ENCODE measurements around the gene NIPAL3.

Gene NIPAL3

DNA sequence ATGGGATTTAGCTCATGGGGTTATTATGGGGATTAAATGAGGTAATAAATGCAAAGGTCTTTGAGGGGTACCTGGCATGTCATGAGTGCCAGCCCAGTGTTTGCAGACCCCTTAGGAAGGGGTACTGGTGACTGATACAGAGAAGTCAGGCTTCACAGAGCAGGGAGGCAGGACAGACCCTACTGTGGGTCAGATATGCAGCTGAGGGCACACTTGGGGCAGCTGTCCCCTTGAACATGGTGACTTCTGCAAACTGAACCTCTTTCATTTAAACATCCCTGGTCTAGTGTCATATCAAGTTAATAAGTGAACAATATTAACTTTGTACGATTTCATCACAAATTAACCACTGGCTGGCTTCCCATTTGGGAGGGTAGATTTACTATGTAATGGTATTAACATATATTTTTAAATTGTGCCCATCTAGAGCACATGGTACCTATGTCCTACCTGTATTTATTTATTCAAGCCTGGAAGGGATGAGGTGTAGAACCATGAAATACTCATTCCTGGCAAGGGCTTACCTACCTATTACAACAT is 27.9 kb upstream of the NIPAL3 start:
- Histone ChIP-seq H2AFZ (ENCODE audit: insufficient read depth, low read length, poor library complexity) (no peak overlapping the region), H3K79me1 (ENCODE audit: low read length) (no peaks in the 10 kb centered on the region), H4K12ac (ENCODE audit: low read depth, low read length) (no peak overlapping the region), H3K27ac (ENCODE audit: low read depth, low read length) (no peak overlapping the region), H3K23ac (ENCODE audit: low read length) (no peak overlapping the region), H3K36me3 (ENCODE audit: control insufficient read depth in 1 of 2, insufficient read depth in 2 of 2, low read length in 2 of 2) (peaks cover 0 to 4% of the 10 kb centered on the region in 2 experiments), H2BK12ac (ENCODE audit: low read length) (no peak overlapping the region), H4K91ac (ENCODE audit: low read depth, low read length) (no peak overlapping the region), H3K4me3 (ENCODE audit: low read depth, low read length) (no peak overlapping the region), H2BK5ac (ENCODE audit: low read depth, low read length, poor library complexity) (no peak overlapping the region), H3K27me3 (ENCODE audit: insufficient read depth, low read length) (no peaks in the 10 kb centered on the region), H3K4me2 (ENCODE audit: low read length) (no peak overlapping the region), H3K9ac (ENCODE audit: low read length) (no peak overlapping the region), H3K14ac (ENCODE audit: low read length) (no peak overlapping the region), H3K18ac (ENCODE audit: low read length) (no peak overlapping the region), H2BK120ac (ENCODE audit: insufficient read depth, low read length, poor library complexity) (no peak overlapping the region), H3K79me2 (ENCODE audit: control insufficient read depth, insufficient read depth, low read length, poor library complexity) (no peaks in the 10 kb centered on the region), H4K8ac (ENCODE audit: low read depth, low read length) (no peak overlapping the region), H3K4ac (ENCODE audit: low read depth, low read length) (no peak overlapping the region), H3K4me1 (ENCODE audit: control insufficient read depth in 1 of 2, insufficient read depth in 2 of 2, low read length in 2 of 2) (no peaks in the 10 kb centered on the region), H2AK5ac (ENCODE audit: low read length) (no peak overlapping the region), H3K9me3 (ENCODE audit: insufficient read depth, low read depth, low read length) (peaks cover 3% of the 10 kb centered on the region)
- WGBS (ENCODE audit: extremely low coverage, insufficient coverage, insufficient read length): no CpG with 5 or more reads among the region's 1 CpG
- DNase-seq: no peak

DNA sequence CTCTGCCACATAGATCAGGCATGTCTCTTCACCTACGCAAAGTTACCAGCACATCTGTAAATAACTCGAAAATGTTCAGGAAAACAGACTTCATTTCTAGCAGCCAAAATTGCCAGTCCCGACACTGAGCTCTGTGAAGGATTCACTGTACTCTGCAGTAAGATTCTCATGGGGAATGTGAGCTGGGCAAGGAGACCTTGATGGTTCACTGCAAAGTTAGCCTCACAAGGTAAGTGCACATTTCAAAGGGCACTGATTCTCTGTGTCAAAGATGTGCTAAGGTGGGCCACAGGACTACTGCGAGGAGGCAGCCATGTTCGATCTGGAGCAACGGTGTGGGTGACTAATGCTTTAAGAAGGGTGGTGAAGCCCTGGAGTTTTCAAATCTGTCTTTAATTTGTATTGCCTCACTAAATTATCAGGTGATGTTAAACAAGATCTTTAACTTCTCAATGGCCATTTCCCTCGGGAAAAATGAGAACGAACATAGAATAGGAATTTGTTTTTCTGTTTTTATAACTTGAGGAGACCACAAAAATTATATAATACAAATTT is 27.2 kb upstream of the NIPAL3 start:
- Histone ChIP-seq H4K8ac (ENCODE audit: low read depth, low read length) (no peak overlapping the region), H4K91ac (ENCODE audit: low read depth, low read length) (no peak overlapping the region), H3K4me2 (ENCODE audit: low read length) (no peak overlapping the region), H3K9ac (ENCODE audit: low read length) (no peak overlapping the region), H3K9me3 (ENCODE audit: insufficient read depth, low read depth, low read length) (peaks cover 3% of the 10 kb centered on the region), H4K12ac (ENCODE audit: low read depth, low read length) (no peak overlapping the region), H3K27me3 (ENCODE audit: insufficient read depth, low read length) (no peaks in the 10 kb centered on the region), H3K14ac (ENCODE audit: low read length) (no peak overlapping the region), H3K4ac (ENCODE audit: low read depth, low read length) (no peak overlapping the region), H3K27ac (ENCODE audit: low read depth, low read length) (no peak overlapping the region), H2AFZ (ENCODE audit: insufficient read depth, low read length, poor library complexity) (no peak overlapping the region), H3K36me3 (ENCODE audit: control insufficient read depth in 1 of 2, insufficient read depth in 2 of 2, low read length in 2 of 2) (peaks cover 1 to 4% of the 10 kb centered on the region in 2 experiments), H2BK5ac (ENCODE audit: low read depth, low read length, poor library complexity) (no peak overlapping the region), H3K4me3 (ENCODE audit: low read depth, low read length) (no peak overlapping the region), H3K79me2 (ENCODE audit: control insufficient read depth, insufficient read depth, low read length, poor library complexity) (no peaks in the 10 kb centered on the region), H2AK5ac (ENCODE audit: low read length) (no peak overlapping the region), H2BK12ac (ENCODE audit: low read length) (no peak overlapping the region), H3K79me1 (ENCODE audit: low read length) (no peaks in the 10 kb centered on the region), H2BK120ac (ENCODE audit: insufficient read depth, low read length, poor library complexity) (no peak overlapping the region), H3K4me1 (ENCODE audit: control insufficient read depth in 1 of 2, insufficient read depth in 2 of 2, low read length in 2 of 2) (no peaks in the 10 kb centered on the region), H3K18ac (ENCODE audit: low read length) (no peak overlapping the region), H3K23ac (ENCODE audit: low read length) (peak overlapping the region; percentile 38)
- no CpG with 5 or more reads among the region's 8 CpGs for WGBS (ENCODE audit: extremely low coverage, insufficient coverage, insufficient read length)
- no peak for DNase-seq

DNA sequence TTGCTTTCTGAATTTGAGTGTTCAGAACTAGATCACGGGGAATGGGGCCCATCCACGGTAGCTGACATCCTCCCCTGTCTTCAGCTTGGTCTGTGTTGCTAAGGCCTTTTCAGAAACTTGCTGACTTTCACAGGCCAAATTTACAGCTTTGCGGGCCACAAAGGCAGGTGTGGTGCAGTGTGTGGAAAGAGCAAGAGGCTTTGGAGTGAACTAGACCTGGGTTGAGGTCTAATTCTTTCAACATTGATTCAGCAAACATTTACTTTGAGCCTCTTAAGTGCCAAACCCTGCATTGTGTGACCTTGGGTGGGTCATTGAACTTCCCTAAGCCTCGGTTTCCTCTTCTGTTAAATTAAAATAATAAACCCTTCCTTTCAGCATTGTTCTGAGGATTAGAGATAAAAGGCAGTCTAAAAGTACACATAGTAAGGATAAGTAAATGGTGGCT is 26.3 kb upstream of the NIPAL3 start:
- Histone ChIP-seq H3K23ac (ENCODE audit: low read length) (no peak overlapping the region), H2BK12ac (ENCODE audit: low read length) (no peak overlapping the region), H2AK5ac (ENCODE audit: low read length) (no peak overlapping the region), H3K9ac (ENCODE audit: low read length) (no peak overlapping the region), H3K4me3 (ENCODE audit: low read depth, low read length) (no peak overlapping the region), H3K79me2 (ENCODE audit: control insufficient read depth, insufficient read depth, low read length, poor library complexity) (no peaks in the 10 kb centered on the region), H3K36me3 (ENCODE audit: control insufficient read depth in 1 of 2, insufficient read depth in 2 of 2, low read length in 2 of 2) (peaks cover 1 to 4% of the 10 kb centered on the region in 2 experiments), H3K27ac (ENCODE audit: low read depth, low read length) (no peak overlapping the region), H2BK120ac (ENCODE audit: insufficient read depth, low read length, poor library complexity) (no peak overlapping the region), H3K9me3 (ENCODE audit: insufficient read depth, low read depth, low read length) (peaks cover 3% of the 10 kb centered on the region), H3K79me1 (ENCODE audit: low read length) (no peaks in the 10 kb centered on the region), H2BK5ac (ENCODE audit: low read depth, low read length, poor library complexity) (no peak overlapping the region), H3K27me3 (ENCODE audit: insufficient read depth, low read length) (no peaks in the 10 kb centered on the region), H2AFZ (ENCODE audit: insufficient read depth, low read length, poor library complexity) (no peak overlapping the region), H3K4me2 (ENCODE audit: low read length) (no peak overlapping the region), H3K14ac (ENCODE audit: low read length) (no peak overlapping the region), H3K4ac (ENCODE audit: low read depth, low read length) (no peak overlapping the region), H4K91ac (ENCODE audit: low read depth, low read length) (no peak overlapping the region), H3K4me1 (ENCODE audit: control insufficient read depth in 1 of 2, insufficient read depth in 2 of 2, low read length in 2 of 2) (no peaks in the 10 kb centered on the region), H4K8ac (ENCODE audit: low read depth, low read length) (no peak overlapping the region), H3K18ac (ENCODE audit: low read length) (no peak overlapping the region), H4K12ac (ENCODE audit: low read depth, low read length) (no peak overlapping the region)
- DNase-seq: no peak
- WGBS (ENCODE audit: extremely low coverage, insufficient coverage, insufficient read length): no CpG with 5 or more reads among the region's 4 CpGs

DNA sequence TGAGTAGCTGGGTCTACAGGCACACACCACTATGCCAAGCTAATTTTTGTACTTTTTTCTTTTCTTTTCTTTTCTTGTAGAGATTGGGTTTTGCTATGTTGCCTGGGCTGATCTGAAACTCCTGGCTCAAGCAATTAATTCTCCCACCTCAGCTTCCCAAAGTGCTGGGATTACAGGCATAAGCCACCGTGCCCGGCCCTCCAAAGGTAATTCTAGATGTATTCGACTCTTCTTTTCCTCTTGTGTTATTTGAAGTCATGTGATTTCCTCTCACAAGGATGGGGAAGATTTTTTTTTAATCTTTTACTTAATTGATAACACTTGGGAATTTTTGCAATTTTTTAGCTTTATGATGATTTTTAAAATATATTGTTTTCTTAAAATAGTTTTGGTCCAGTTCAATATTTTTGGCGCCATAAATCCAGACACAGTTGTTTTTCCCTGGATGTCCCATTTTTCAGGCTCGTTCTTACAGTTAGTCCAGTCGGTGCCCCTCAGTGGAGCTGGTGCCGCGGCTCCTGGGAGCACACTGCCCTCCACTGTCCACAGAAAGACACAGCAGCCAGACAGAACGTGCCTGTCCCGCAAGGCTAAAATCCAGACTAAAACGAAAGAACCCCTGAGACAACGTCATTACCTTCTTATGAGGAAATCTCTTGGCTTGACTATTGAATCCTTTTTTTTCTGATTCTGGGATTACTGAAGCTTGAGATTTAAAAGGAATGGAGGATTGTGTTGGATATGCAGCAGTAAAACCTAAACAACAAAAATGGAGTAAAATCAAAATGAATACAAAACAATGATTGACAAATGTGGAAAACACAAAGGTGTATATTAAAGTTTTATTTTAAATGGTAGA is 24.4 kb upstream of the NIPAL3 start:
- WGBS (ENCODE audit: extremely low coverage, insufficient coverage, insufficient read length): no CpG with 5 or more reads among the region's 12 CpGs
- no peaks in the 10 kb centered on the region for H3K4me1 ChIP-seq (ENCODE audit: control insufficient read depth in 1 of 2, insufficient read depth in 2 of 2, low read length in 2 of 2)
- no peak overlapping the region for H2BK120ac ChIP-seq (ENCODE audit: insufficient read depth, low read length, poor library complexity)
- no peak overlapping the region for H2BK12ac ChIP-seq (ENCODE audit: low read length)
- H3K18ac ChIP-seq (ENCODE audit: low read length): no peak overlapping the region
- peaks cover 3% of the 10 kb centered on the region for H3K9me3 ChIP-seq (ENCODE audit: insufficient read depth, low read depth, low read length)
- no peaks in the 10 kb centered on the region for H3K79me1 ChIP-seq (ENCODE audit: low read length)
- H3K4me2 ChIP-seq (ENCODE audit: low read length): no peak overlapping the region
- no peak overlapping the region for H3K4me3 ChIP-seq (ENCODE audit: low read depth, low read length)
- H3K36me3 ChIP-seq (ENCODE audit: control insufficient read depth in 1 of 2, insufficient read depth in 2 of 2, low read length in 2 of 2): peaks cover 1 to 4% of the 10 kb centered on the region in 2 experiments
- no peak overlapping the region for H2BK5ac ChIP-seq (ENCODE audit: low read depth, low read length, poor library complexity)
- no peaks in the 10 kb centered on the region for H3K27me3 ChIP-seq (ENCODE audit: insufficient read depth, low read length)
- H2AK5ac ChIP-seq (ENCODE audit: low read length): no peak overlapping the region
- no peak overlapping the region for H4K91ac ChIP-seq (ENCODE audit: low read depth, low read length)
- H4K12ac ChIP-seq (ENCODE audit: low read depth, low read length): no peak overlapping the region
- H3K23ac ChIP-seq (ENCODE audit: low read length): no peak overlapping the region
- no peak overlapping the region for H3K9ac ChIP-seq (ENCODE audit: low read length)
- no peaks in the 10 kb centered on the region for H3K79me2 ChIP-seq (ENCODE audit: control insufficient read depth, insufficient read depth, low read length, poor library complexity)
- no peak overlapping the region for H4K8ac ChIP-seq (ENCODE audit: low read depth, low read length)
- DNase-seq: peak; percentile 75 to 87
- no peak overlapping the region for H3K4ac ChIP-seq (ENCODE audit: low read depth, low read length)
- no peak overlapping the region for H2AFZ ChIP-seq (ENCODE audit: insufficient read depth, low read length, poor library complexity)
- no peak overlapping the region for H3K27ac ChIP-seq (ENCODE audit: low read depth, low read length)
- H3K14ac ChIP-seq (ENCODE audit: low read length): no peak overlapping the region
